HG03521 (cell line): Measurements from ENCODE around the gene BMERB1.
"Not testable (repeated sequence)": the region's sequence is repeated elsewhere in the genome, so short reads cannot be mapped to it uniquely, and the experiment has no call there.

ENCODE experiments used
- ATAC-seq: cut with Tn5 transposase; IDR thresholded peaks from one replicate; pipeline ENCODE4 v1.9.1; 2021; ENCODE audit warnings: mild to moderate bottlenecking, moderate library complexity; ENCODE audit not compliant: unreplicated experiment

BMERB1 gene

GRCh38 chr16:15459791-15460190 is 25.4 kb downstream of the BMERB1 start:
- ATAC-seq: no peak

GRCh38 chr16:15460601-15461000 is 26.2 kb downstream of the BMERB1 start:
- no peak for ATAC-seq

GRCh38 chr16:15461376-15461775 is 27.0 kb downstream of the BMERB1 start:
- ATAC-seq: no peak

GRCh38 chr16:15464401-15465186 is 30.2 kb downstream of the BMERB1 start:
- ATAC-seq: no peak

GRCh38 chr16:15466131-15466530 is 31.7 kb downstream of the BMERB1 start:
- no peak for ATAC-seq

- ATAC-seq: no peak
These were observed 32.7 kb downstream of the BMERB1 start for GRCh38 chr16:15466886-15467781.

GRCh38 chr16:15476971-15477370 is 42.6 kb downstream of the BMERB1 start:
- not testable (repeated sequence) for ATAC-seq

- no peak for ATAC-seq
These were observed 43.4 kb downstream of the BMERB1 start for GRCh38 chr16:15477802-15478201.

- no peak for ATAC-seq
These were observed 47.8 kb downstream of the BMERB1 start for GRCh38 chr16:15482068-15482747.

GRCh38 chr16:15482748-15483298 is 48.4 kb downstream of the BMERB1 start:
- no peak for ATAC-seq

- no peak for ATAC-seq
These were observed 49.5 kb downstream of the BMERB1 start for GRCh38 chr16:15483857-15484256.

- ATAC-seq: no peak
These were observed 50.3 kb downstream of the BMERB1 start for GRCh38 chr16:15484662-15485061.

GRCh38 chr16:15485175-15485574 is 50.8 kb downstream of the BMERB1 start:
- ATAC-seq: no peak

GRCh38 chr16:15486661-15487060 is 52.3 kb downstream of the BMERB1 start:
- ATAC-seq: no peak

GRCh38 chr16:15487336-15488284 is 53.2 kb downstream of the BMERB1 start:
- no peak for ATAC-seq

GRCh38 chr16:15489016-15489415 is 54.6 kb downstream of the BMERB1 start:
- ATAC-seq: no peak

- ATAC-seq: no peak
These were observed 55.8 kb downstream of the BMERB1 start for GRCh38 chr16:15490123-15490711.

- no peak for ATAC-seq
These were observed 57.0 kb downstream of the BMERB1 start for GRCh38 chr16:15491411-15491810.

- no peak for ATAC-seq
These were observed 57.8 kb downstream of the BMERB1 start for GRCh38 chr16:15492091-15492740.
